ENCODE results near the gene DGKE. TPM values are rescaled to one million over a fixed set of nuclear protein-coding genes. Genes with fewer than 3 reads are reported as not detected.

Gene DGKE
- total RNA-seq, 1 experiment from 2014 or later, result 8.5 TPM

GRCh38 chr17:56834380-56835263 lies 671 bp downstream of the DGKE start (continued):
- TF ChIP-seq ERG (CRISPR knock-in tag; IDR thresholded peaks at IDR 0.05) (no peak), RELA (CRISPR knock-in tag; IDR thresholded peaks at IDR 0.05; ENCODE audit: borderline replicate concordance) (peak; percentile 66; the same call in 1 of the 2 replicates), JAZF1 (CRISPR knock-in tag; IDR thresholded peaks at IDR 0.05) (no peak), USF1 (CRISPR knock-in tag; IDR thresholded peaks at IDR 0.05) (peak; percentile 36; the same call in 1 of the 2 replicates), PRDM15 (CRISPR knock-in tag; IDR thresholded peaks at IDR 0.05) (no peak), JUN (CRISPR knock-in tag; IDR thresholded peaks at IDR 0.05) (0 out of 2 replicates have a peak, but pooled peaks have one; percentile 61), AFF4 (CRISPR knock-in tag; IDR thresholded peaks at IDR 0.05; ENCODE audit: borderline replicate concordance) (no peak), ETV6 (CRISPR knock-in tag; IDR thresholded peaks at IDR 0.05) (0 out of 2 replicates have a peak, but pooled peaks have one; percentile 1), FOXK1 (CRISPR knock-in tag; IDR thresholded peaks at IDR 0.05) (no peak), ZNF281 (CRISPR knock-in tag; IDR thresholded peaks at IDR 0.05) (no peak), NR1H2 (CRISPR knock-in tag; IDR thresholded peaks at IDR 0.05) (no peak), ZNF138 (CRISPR knock-in tag; conservative IDR thresholded peaks at IDR 0.05) (no peak), PRRX2 (CRISPR knock-in tag; IDR thresholded peaks at IDR 0.05) (no peak), PREB (CRISPR knock-in tag; IDR thresholded peaks at IDR 0.05; ENCODE audit: borderline replicate concordance) (no peak), ZNF416 (CRISPR knock-in tag; IDR thresholded peaks at IDR 0.05) (no peak), NFE2L1 (CRISPR knock-in tag; IDR thresholded peaks at IDR 0.05) (no peak), NR3C1 (CRISPR knock-in tag; conservative IDR thresholded peaks at IDR 0.05; ENCODE audit: low read depth) (no peak), MYBL2 (CRISPR knock-in tag; IDR thresholded peaks at IDR 0.05) (no peak), SOX15 (CRISPR knock-in tag; IDR thresholded peaks at IDR 0.05) (no peak), KAT7 (CRISPR knock-in tag; IDR thresholded peaks at IDR 0.05; ENCODE audit: borderline replicate concordance) (peak; percentile 98; the same call in 1 of the 2 replicates)

Measured in WTC11 (cell line).